ENCODE measurements around the gene CACNA1D.

The CACNA1D gene

DNA sequence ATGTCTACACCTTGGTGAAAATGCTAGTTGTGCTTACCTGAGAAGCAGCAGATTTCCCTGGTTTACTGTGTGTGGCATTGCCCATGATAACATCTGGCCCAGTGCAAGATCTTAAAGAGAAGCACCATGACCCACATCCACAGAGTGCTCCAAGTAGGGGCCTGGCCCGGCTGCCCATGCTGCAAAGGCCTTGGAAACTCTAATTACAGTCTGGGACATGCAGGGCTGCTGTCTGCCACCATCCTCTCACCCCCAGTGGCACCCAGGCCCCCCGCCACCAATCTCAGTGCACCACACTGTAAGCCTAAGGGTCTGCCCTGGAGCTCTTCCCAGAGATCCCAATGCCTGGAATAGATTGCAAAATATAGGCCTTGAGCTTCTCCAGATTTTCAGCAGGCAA, 219.2 kb downstream of the CACNA1D start:
- TF ChIP-seq, protein P1, sequence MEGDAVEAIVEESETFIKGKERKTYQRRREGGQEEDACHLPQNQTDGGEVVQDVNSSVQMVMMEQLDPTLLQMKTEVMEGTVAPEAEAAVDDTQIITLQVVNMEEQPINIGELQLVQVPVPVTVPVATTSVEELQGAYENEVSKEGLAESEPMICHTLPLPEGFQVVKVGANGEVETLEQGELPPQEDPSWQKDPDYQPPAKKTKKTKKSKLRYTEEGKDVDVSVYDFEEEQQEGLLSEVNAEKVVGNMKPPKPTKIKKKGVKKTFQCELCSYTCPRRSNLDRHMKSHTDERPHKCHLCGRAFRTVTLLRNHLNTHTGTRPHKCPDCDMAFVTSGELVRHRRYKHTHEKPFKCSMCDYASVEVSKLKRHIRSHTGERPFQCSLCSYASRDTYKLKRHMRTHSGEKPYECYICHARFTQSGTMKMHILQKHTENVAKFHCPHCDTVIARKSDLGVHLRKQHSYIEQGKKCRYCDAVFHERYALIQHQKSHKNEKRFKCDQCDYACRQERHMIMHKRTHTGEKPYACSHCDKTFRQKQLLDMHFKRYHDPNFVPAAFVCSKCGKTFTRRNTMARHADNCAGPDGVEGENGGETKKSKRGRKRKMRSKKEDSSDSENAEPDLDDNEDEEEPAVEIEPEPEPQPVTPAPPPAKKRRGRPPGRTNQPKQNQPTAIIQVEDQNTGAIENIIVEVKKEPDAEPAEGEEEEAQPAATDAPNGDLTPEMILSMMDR (IDR thresholded peaks at IDR 0.05; ENCODE audit: control extremely low read depth, extremely low read depth, low read depth, missing control alignments): no peak
- POLR2A ChIA-PET: no interaction called here
- CTCF ChIA-PET: interaction anchor here (1.0 kb wide), 1 partner anchor 140 kb away, joined by 3 read pairs; no protein-coding TSS in a partner anchor
- DNase-seq (ENCODE audit: extremely low spot score): no peak

DNA sequence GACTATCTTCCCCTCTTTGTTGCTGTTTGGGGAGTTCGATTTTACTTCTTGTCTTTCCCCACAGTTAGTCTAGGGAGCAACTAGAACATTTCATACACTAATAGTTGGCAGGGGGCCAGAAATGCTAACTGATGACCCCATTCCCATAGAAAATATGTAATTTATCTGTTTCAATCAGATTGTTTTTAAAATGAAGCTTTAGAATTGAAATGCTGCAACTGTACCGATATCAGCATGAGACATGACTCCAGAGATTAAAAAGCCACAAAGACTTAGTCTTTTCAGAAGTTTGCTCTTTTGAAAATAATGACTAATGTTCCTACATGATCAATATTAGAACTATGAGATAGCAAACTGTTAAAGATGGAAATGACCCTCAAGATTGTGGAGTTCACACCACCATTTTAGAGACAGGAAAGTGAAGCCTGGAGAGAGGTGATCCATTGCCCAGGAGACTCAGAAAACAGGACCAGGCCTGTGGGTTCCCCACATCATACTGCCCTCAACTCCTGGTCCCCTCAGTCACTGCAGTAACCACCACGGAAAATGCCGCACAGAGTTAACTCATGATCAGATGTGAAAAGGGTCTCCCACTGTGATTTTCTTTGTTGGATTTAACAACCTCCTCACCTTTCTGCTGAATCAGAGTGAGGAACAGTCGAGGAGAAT, 221.5 kb downstream of the CACNA1D start:
- CTCF ChIA-PET: interaction anchor here (1.6 to 2.2 kb wide), 3 partner anchors 17 to 341 kb away, joined by 5 to 7 read pairs (median 5); no protein-coding TSS in a partner anchor
- TF ChIP-seq, protein P1 (IDR thresholded peaks at IDR 0.05; ENCODE audit: control extremely low read depth, extremely low read depth, low read depth, missing control alignments): no peak
- POLR2A ChIA-PET: no interaction called here
- no peak for DNase-seq (ENCODE audit: extremely low spot score)

DNA sequence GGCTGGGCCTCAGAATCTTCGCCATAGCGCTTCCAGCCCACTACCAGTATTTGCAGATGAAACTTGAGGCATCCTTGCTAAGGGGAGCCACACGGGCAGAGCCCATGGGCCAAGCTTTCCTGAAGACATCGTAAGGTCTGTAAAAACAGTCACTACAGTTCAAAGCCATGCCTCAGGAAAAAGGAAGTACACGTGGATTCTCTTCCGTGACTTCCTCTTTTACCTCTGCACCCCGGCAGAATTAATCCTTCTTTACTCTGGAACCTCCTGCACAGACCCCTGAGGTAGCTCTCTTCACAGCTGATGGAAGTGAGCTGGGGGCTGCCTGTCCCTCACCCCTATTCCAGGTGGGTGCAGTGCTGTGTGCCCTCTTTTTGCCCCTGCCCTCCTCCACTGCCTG, 222.6 kb downstream of the CACNA1D start:
- no peak for DNase-seq (ENCODE audit: extremely low spot score)
- ChIA-PET POLR2A (no interaction called here), CTCF (interaction anchor here (1.6 to 2.2 kb wide), 3 partner anchors 16 to 342 kb away, joined by 5 to 7 read pairs (median 5); no protein-coding TSS in a partner anchor)
- TF ChIP-seq, protein P1 (IDR thresholded peaks at IDR 0.05; ENCODE audit: control extremely low read depth, extremely low read depth, low read depth, missing control alignments): no peak

DNA sequence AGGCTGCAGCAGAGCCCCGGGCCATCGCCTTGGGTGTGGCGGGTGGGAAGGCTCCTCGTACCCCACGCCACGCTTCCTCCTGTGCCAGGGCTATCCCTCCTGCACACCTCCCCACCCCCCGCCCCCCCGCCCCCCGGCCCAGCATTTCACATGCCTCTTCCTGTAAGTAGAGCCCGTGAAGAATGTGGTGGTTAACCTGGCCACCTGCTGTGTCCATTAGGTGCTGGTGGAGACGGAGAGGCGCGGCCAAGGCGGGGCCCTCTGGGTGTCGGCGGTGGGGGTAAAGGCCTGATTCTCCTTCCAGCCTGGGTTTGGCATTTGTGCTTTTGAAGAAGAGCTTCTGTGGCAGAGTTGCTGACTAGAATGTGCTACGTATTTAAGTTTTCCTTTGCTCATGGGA, 224.1 kb downstream of the CACNA1D start:
- ChIA-PET POLR2A (no interaction called here), CTCF (no interaction called here)
- no peak for DNase-seq (ENCODE audit: extremely low spot score)
- TF ChIP-seq, protein P1 (IDR thresholded peaks at IDR 0.05; ENCODE audit: control extremely low read depth, extremely low read depth, low read depth, missing control alignments): no peak

DNA sequence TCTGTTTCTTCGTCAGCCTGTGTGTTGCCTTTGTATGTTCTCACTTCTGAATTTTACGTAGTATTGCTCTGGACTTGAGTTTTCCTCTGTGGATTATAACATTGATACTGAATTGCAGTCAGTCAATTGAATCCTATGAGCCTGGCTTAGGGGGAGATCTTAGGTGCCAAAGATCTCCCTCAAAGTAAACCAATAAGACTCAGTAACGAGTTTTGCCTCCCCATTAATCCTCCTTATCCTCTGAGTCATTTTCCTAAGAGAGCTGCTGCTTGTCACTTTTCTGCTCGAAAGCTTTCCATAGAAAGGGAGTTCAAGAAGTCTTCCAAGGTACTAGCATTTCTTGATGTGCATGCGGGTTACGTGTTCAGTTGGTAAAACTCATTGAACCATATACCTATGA, 225.4 kb downstream of the CACNA1D start:
- no peak for DNase-seq (ENCODE audit: extremely low spot score)
- TF ChIP-seq, protein P1 (IDR thresholded peaks at IDR 0.05; ENCODE audit: control extremely low read depth, extremely low read depth, low read depth, missing control alignments): no peak
- ChIA-PET CTCF (interaction anchor here (1.8 kb wide), 1 partner anchor 9 kb away, joined by 9 read pairs; no protein-coding TSS in a partner anchor), POLR2A (no interaction called here)

DNA sequence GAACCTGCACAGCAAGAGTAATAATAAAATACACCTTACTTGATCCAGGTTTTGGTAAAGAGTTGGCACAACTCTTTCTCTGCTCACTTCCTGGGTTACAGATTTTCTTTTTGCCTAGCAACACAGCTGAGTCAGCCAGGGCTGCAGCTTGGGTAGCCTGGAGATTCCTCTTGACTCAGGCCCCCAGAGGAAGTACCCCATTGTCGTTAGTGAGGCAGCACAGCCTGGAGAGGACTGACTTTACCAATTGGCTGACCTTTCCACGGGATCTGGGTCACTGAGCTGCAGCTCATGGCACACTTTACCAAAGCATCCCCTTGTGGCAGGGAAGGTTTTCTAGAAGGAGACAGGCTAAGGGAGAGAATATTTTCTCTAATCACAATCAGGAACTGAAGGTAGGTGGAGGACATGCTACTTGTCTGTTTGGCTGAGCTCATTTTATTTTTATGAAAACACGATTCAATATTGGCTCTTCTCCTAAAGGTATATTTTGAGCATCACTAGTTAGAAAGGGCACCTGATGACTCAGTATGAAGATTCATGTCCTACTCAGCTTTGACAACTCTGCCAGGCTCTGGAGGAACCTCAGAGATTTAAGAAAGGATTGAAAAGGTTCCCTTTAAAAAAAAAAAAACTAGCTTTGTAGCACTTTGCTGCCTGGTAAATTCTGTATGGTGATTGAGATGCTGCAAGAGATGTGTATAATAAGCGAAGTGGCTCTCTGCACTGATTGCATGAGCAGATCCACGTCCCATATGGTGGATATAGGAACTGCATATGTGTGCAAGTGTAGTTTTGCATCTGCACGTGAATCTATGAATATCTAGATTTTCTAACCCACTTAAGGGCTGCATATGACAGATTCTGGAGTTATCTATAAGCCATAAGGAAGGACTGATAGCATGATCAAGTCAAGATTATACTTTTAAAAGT, 227.0 kb downstream of the CACNA1D start:
- TF ChIP-seq, protein P1 (IDR thresholded peaks at IDR 0.05; ENCODE audit: control extremely low read depth, extremely low read depth, low read depth, missing control alignments): no peak
- DNase-seq (ENCODE audit: extremely low spot score): no peak
- ChIA-PET CTCF (interaction anchor here (1.1 to 1.8 kb wide), 2 partner anchors 8 to 11 kb away, joined by 4 to 9 read pairs; no protein-coding TSS in a partner anchor), POLR2A (no interaction called here)

All from GM10248 (cell line).